Mesothelial cell of epicardium (in vitro differentiated cells): ENCODE measurements around the gene PKD2. TPM values are rescaled to one million over a fixed set of nuclear protein-coding genes. Genes with fewer than 3 reads are reported as not detected.

Experiments
- DNase-seq, 2 experiments: peaks; one replicate each; pipeline ENCODE4 v3.0.0; 2021; ENCODE audit warnings: low spot score in 2 of 2; ENCODE audit not compliant: unreplicated experiment in 2 of 2
- H3K27ac Mint-ChIP-seq: 2 replicates; pipeline ENCODE4 v1.8.0; 2021; ENCODE audit warnings: mixed read lengths
- H3K27me3 Mint-ChIP-seq: 2 replicates; pipeline ENCODE4 v1.8.0; 2021; ENCODE audit warnings: low read depth, mixed read lengths
- H3K36me3 Mint-ChIP-seq: 2 replicates; pipeline ENCODE4 v1.8.0; 2021; ENCODE audit warnings: mixed read lengths
- H3K4me1 Mint-ChIP-seq: 2 replicates; pipeline ENCODE4 v1.8.0; 2021; ENCODE audit warnings: mixed read lengths
- H3K4me3 Mint-ChIP-seq: 2 replicates; pipeline ENCODE4 v1.8.0; 2021; ENCODE audit warnings: mild to moderate bottlenecking, moderate library complexity, mixed read lengths
- H3K9me3 Mint-ChIP-seq: 2 replicates; pipeline ENCODE4 v1.8.0; 2021; ENCODE audit warnings: mixed read lengths
- CTCF ChIP-seq: fragments of 200-600 bp; sonication (generic); IDR thresholded peaks from one replicate; pipeline ENCODE4 v1.5.0; 2021; ENCODE audit warnings: antibody characterized with exemption; ENCODE audit not compliant: unreplicated experiment
- total RNA-seq: library from RNA; stranded (reverse); gene quantifications from 3 replicates; pipeline ENCODE4 v1.2.1, GENCODE V29; 2021

The PKD2 gene
- total RNA-seq, 1 donor from 2014 or later = 65.7 TPM

- no peak for DNase-seq
- H3K27me3 Mint-ChIP-seq = no peaks in the 10 kb centered on the region
- H3K36me3 Mint-ChIP-seq = peaks cover 43% of the 10 kb centered on the region
- no peak overlapping the region for H3K27ac Mint-ChIP-seq
- no peak for TF ChIP-seq CTCF
- H3K4me3 Mint-ChIP-seq = no peak overlapping the region
- H3K9me3 Mint-ChIP-seq = no peaks in the 10 kb centered on the region
- H3K4me1 Mint-ChIP-seq = no peaks in the 10 kb centered on the region
These were observed 30.5 kb downstream of the PKD2 start for GRCh38 chr4:88037936-88038335.

GRCh38 chr4:88040707-88041106 is 33.3 kb downstream of the PKD2 start:
- H3K4me3 Mint-ChIP-seq = no peak overlapping the region
- DNase-seq = no peak
- H3K9me3 Mint-ChIP-seq = no peaks in the 10 kb centered on the region
- peaks cover 41% of the 10 kb centered on the region for H3K36me3 Mint-ChIP-seq
- no peak overlapping the region for H3K27ac Mint-ChIP-seq
- TF ChIP-seq CTCF = no peak
- H3K4me1 Mint-ChIP-seq = no peaks in the 10 kb centered on the region
- H3K27me3 Mint-ChIP-seq = no peaks in the 10 kb centered on the region

- DNase-seq = no peak
- Mint-ChIP-seq H3K4me1 (no peaks in the 10 kb centered on the region), H3K9me3 (no peaks in the 10 kb centered on the region), H3K4me3 (no peak overlapping the region), H3K27ac (no peak overlapping the region), H3K36me3 (peaks cover 37% of the 10 kb centered on the region), H3K27me3 (no peaks in the 10 kb centered on the region)
- TF ChIP-seq CTCF = no peak
These were observed 34.2 kb downstream of the PKD2 start for GRCh38 chr4:88041626-88042025.

GRCh38 chr4:88043001-88043400 is 35.6 kb downstream of the PKD2 start:
- H3K9me3 Mint-ChIP-seq = no peaks in the 10 kb centered on the region
- H3K36me3 Mint-ChIP-seq = peaks cover 34% of the 10 kb centered on the region
- no peak for DNase-seq
- no peak overlapping the region for H3K4me3 Mint-ChIP-seq
- no peaks in the 10 kb centered on the region for H3K27me3 Mint-ChIP-seq
- no peaks in the 10 kb centered on the region for H3K4me1 Mint-ChIP-seq
- no peak overlapping the region for H3K27ac Mint-ChIP-seq
- TF ChIP-seq CTCF = no peak

GRCh38 chr4:88043586-88044340 is 36.3 kb downstream of the PKD2 start:
- no peaks in the 10 kb centered on the region for H3K4me1 Mint-ChIP-seq
- DNase-seq = no peak
- no peak for TF ChIP-seq CTCF
- H3K9me3 Mint-ChIP-seq = no peaks in the 10 kb centered on the region
- no peak overlapping the region for H3K4me3 Mint-ChIP-seq
- H3K27ac Mint-ChIP-seq = no peak overlapping the region
- H3K36me3 Mint-ChIP-seq = peaks cover 30% of the 10 kb centered on the region
- no peaks in the 10 kb centered on the region for H3K27me3 Mint-ChIP-seq
